Heart right ventricle (tissue), 16 donors: ENCODE measurements around the gene VPS37C. TPM values are rescaled to one million over a fixed set of nuclear protein-coding genes. Genes with fewer than 3 reads are reported as not detected.

Experiments used
- ATAC-seq, 8 donors: fragments of 200-7000 bp; cut with Tn5 transposase; one replicate each; pipeline ENCODE4 v1.9.1; 2020; ENCODE audit warnings: mild to moderate bottlenecking in 8 of 8, moderate library complexity in 8 of 8, moderate number of reproducible peaks in 1 of 8
- DNase-seq, 2 donors: peaks; one replicate each; pipeline ENCODE4 v3.0.0-alpha.2; 2020
- H3K27ac ChIP-seq, 10 donors: fragments of 200-600 bp; sonication (generic) in 2 of 10; one replicate each; pipeline versions ENCODE4 v1.5.0 to v1.8.0; 2020 to 2022; ENCODE audit warnings: mild to moderate bottlenecking in 3 of 10
- H3K27me3 ChIP-seq, 7 donors: fragments of 200-600 bp; one replicate each; pipeline ENCODE4 v1.8.0; 2021 to 2022; ENCODE audit warnings: mild to moderate bottlenecking in 2 of 7
- H3K36me3 ChIP-seq, 9 donors: fragments of 200-600 bp; sonication (generic) in 1 of 9; one replicate each; pipeline versions ENCODE4 v1.5.0 to v1.8.0; 2020 to 2022; ENCODE audit warnings: mild to moderate bottlenecking in 2 of 9
- H3K4me1 ChIP-seq, 9 donors: fragments of 200-600 bp; sonication (generic) in 1 of 9; one replicate each; pipeline versions ENCODE4 v1.5.0 to v1.8.0; 2020 to 2022; ENCODE audit warnings: mild to moderate bottlenecking in 4 of 9
- H3K4me3 ChIP-seq, 10 donors: fragments of 200-600 bp; sonication (generic) in 2 of 10; one replicate each; pipeline versions ENCODE4 v1.5.0 to v1.8.0; 2020 to 2022; ENCODE audit warnings: mild to moderate bottlenecking in 7 of 10, moderate library complexity in 2 of 10
- H3K9me3 ChIP-seq, 11 donors: fragments of 200-600 bp in 10 of 11; sonication (generic) in 2 of 11; one replicate each; pipeline versions ENCODE4 v1.5.0 to v1.8.0; 2013 to 2022; ENCODE audit warnings: mild to moderate bottlenecking in 2 of 11, control low read depth in 1 of 11, moderate library complexity in 1 of 11
- WGBS, 2 donors: extraction: QIAGEN DNeasy Blood & Tissue Kit; methylation state at CpG; one replicate each; pipeline ENCODE4 v1.1.7; 2013; ENCODE audit warnings: inconsistent platforms in 1 of 2; 5-methylcytosine and 5-hydroxymethylcytosine counted together
- intact Hi-C, 10 donors: fragments of 100-400 bp; cut with DNase I; formaldehyde crosslinking; loops; one replicate each; pipeline versions ENCODE4 v1.11.1 to v1.14.2; 2022
- polyA plus RNA-seq, 2 donors: library from polyadenylated mRNA; stranded (reverse); fragments of 200-250 nt; gene quantifications; one replicate each; pipeline ENCODE4 v1.2.3, GENCODE V29; 2013
- total RNA-seq, 10 donors: library from RNA; stranded (reverse); fragmentation: NEBNext Ultra II Directional in 3 of 10; extraction: Animal tissue kit (Norgen Biotek cat#: 25700) in 3 of 10; gene quantifications; one replicate each; pipeline versions ENCODE4 v1.2.1 to v1.2.4, GENCODE V29; 2021 to 2023
- TF ChIP-seq, protein P1 (sequence below), 9 donors: fragments of 200-600 bp; sonication (generic) in 2 of 9; IDR thresholded peaks; one replicate each; pipeline versions ENCODE4 v1.5.0 to v1.8.0; 2021 to 2022; ENCODE audit warnings: antibody characterized with exemption in 9 of 9, mild to moderate bottlenecking in 5 of 9, moderate library complexity in 1 of 9
- donor health status: Arrhythmogenic right ventricular cardiomyopathy.
- donor health status: ischemic (EF 13 %, LVEDD 7.1; RV severe dilation, severe dysfunction).
- donor health status: healthy with polysubstance abuse.
- donor health status: DM: no; HTN: yes; CAD: no.
- donor health status: DM: no; HTN: no; CAD: no.
- donor health status: ischemic (EF 25% LVEDD 6.9; RV normal size, moderate dysfunction).
- donor health status: ischemic (EF 25% LVEDD 5.7; RV mildly dilated, moderate dysfunction).
- donor health status: healthy.
- donor health status: DM: yes; HTN: yes; CAD: no.
- donor health status: Ischemic cardiomyopathy.
- donor health status: ischemic (EF 35%, LVEDD 5.7; RV mildly dilated, moderate dysfunction).
- donor health status: nonischemic (EF 11% LVEDD 7.7; RV severe dilation, severe dysfunction).
- donor health status: DM: yes; HTN: yes; CAD: no.
- donor health status: PGD.
- donor health status: ischemic (EF 29% LVEDD 5.4; RV normal size, mild dysfunction).
- donor health status: nonischemic (EF 23%, LVEDD 6.1; RV moderate dilation, normal function).

The VPS37C gene
- total and polyA plus RNA-seq, 12 donors = 7.7 to 21.8 (median 15.5) TPM

DNA sequence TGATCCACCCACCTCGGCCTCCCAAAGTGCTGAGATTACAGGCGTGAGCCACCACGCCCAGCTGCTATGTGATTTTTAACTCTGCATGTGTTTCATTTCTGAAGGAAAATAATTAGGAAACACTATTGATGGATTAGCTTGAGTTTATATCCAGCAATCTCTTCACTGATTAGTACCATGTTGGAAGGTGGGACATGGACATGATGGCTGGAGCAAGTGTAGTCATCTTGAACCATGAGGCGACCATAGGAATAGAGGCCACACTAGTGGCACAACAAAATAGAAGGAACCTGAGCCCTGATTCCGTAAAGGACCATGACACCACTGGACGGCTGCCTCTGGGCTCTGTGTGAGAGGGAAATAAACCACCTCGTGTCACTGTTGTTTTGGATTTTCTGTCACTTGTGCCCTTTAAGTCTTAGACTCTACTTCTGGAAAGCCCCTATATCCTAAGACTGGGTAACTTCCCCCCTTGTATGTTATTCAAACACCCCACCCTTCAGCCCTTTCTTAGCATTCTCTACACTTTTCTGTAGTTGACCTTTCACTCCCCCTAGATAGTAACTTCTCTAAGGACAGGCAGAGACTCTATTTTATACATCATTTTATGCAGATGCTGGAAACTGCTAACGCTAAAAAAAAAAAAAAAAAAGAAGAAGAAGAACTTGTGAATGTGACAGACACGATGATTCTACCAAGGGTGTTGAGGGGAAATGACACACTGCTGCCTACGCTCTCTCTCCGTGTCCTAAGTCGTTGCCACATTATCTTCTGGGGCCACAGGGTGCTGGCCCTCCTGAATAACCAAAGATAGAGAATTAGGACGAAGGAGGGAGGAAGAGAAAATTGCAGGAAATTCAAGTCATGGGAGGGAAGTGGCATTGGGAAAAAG, 2.7 kb upstream of the VPS37C start:
- Histone ChIP-seq H3K36me3 (no peaks in the 10 kb centered on the region), H3K27me3 (peaks cover 0 to 5% (median 0%) of the 10 kb centered on the region in 7 donors), H3K9me3 (peaks cover 0 to 2% (median 0%) of the 10 kb centered on the region in 11 donors), H3K4me1 (peaks cover 0 to 71% (median 24%) of the 10 kb centered on the region in 9 donors), H3K27ac (peak overlapping the region in 4 of 10 donors; percentile 13 to 99 (median 32)), H3K4me3 (peak overlapping the region in 1 of 10 donors; percentile 30)
- DNase-seq (no peak), ATAC-seq (no peak)
- intact Hi-C loops = no loop called here
- WGBS, 2 donors = 74 to 78% methylated on average over 13 of the region's 13 CpGs
- TF ChIP-seq, protein P1, sequence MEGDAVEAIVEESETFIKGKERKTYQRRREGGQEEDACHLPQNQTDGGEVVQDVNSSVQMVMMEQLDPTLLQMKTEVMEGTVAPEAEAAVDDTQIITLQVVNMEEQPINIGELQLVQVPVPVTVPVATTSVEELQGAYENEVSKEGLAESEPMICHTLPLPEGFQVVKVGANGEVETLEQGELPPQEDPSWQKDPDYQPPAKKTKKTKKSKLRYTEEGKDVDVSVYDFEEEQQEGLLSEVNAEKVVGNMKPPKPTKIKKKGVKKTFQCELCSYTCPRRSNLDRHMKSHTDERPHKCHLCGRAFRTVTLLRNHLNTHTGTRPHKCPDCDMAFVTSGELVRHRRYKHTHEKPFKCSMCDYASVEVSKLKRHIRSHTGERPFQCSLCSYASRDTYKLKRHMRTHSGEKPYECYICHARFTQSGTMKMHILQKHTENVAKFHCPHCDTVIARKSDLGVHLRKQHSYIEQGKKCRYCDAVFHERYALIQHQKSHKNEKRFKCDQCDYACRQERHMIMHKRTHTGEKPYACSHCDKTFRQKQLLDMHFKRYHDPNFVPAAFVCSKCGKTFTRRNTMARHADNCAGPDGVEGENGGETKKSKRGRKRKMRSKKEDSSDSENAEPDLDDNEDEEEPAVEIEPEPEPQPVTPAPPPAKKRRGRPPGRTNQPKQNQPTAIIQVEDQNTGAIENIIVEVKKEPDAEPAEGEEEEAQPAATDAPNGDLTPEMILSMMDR (IDR thresholded peaks at IDR 0.05) = no peak

DNA sequence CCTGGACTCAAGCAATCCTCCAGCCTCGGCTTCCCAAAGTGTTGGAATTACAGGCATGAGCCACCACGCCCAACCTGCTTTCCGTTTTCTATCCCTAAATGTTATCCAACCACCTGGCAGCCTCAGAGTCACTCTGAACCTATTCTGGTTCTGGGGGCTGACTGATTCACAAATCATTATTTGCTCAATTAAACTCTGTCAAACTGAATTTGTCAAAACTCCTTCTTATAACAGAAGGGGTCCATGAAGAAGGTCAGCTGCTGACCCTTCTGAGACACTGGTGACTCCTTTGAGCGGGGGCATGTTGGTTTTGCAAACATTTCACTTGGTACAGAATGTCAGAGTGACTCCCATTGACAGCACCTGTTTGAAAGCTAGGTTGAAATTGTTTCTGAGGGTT, 1.8 kb upstream of the VPS37C start:
- intact Hi-C loops = no loop called here

DNA sequence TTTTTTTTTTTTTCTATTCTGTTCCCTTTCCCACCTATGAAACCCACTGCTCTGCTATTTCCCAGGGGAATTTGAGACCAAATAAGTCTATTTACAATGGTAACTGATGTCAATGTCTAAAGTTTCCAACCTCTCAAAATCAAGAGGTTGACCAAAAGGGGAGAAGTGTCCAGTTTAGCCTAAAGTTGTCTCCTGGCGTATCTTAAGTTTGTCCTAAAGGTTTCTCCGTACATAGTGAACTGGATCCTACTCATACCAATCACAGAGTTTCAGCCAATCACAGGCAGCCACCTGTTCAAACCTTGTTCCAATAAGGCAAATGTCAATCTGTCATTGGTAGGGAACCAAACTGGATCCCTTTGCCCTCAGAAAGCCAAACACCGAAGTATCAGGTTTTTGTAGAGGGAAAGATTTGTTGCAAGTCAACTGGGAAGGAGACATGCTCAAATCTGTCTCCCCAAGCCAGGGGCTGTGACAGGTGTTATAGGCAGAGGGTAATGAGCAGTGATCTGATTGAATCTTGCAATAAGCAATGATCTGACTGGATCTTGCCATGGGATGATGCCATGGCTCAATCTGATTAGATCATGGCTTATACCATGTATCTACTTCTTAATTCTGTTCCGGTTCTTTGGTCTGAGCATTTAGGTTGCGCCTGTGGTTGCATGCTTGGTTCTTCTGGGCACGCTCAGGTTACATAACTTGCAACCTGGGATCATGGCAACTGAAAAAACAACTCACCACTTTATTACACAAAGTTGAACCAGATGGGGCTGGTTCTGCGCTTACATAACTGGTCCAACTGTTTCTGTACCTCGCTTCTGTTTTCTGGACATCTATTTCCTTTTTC, 1.1 kb upstream of the VPS37C start:
- H3K4me1 ChIP-seq = peaks cover 0 to 68% (median 29%) of the 10 kb centered on the region in 9 donors
- peak overlapping the region in 9 of 10 donors; percentile 95 to 99 (median 97) for H3K27ac ChIP-seq
- H3K9me3 ChIP-seq = no peaks in the 10 kb centered on the region
- peak overlapping the region; percentile 67 to 92 (median 76) for H3K4me3 ChIP-seq
- TF ChIP-seq, protein P1 (IDR thresholded peaks at IDR 0.05) = no peak
- WGBS, 2 donors = 75 to 78% methylated on average over 8 of the region's 8 CpGs
- DNase-seq (no peak), ATAC-seq (no peak)
- intact Hi-C loops = no loop called here
- peaks cover 0 to 10% (median 0%) of the 10 kb centered on the region in 9 donors for H3K36me3 ChIP-seq
- H3K27me3 ChIP-seq = peaks cover 0 to under 1% (median 0%) of the 10 kb centered on the region in 7 donors

More for the DNA sequence above, 1.8 kb upstream of the VPS37C start:
- Histone ChIP-seq H3K9me3 (no peaks in the 10 kb centered on the region), H3K4me1 (peaks cover 0 to 71% (median 29%) of the 10 kb centered on the region in 9 donors), H3K27ac (peak overlapping the region in 2 of 10 donors; percentile 3 to 99), H3K36me3 (peaks cover 0 to 3% (median 0%) of the 10 kb centered on the region in 9 donors), H3K27me3 (peaks cover 0 to 3% (median 0%) of the 10 kb centered on the region in 7 donors), H3K4me3 (no peak overlapping the region)
- ATAC-seq (no peak), DNase-seq (no peak)
- TF ChIP-seq, protein P1 (IDR thresholded peaks at IDR 0.05) = no peak
- WGBS, 2 donors = 90 to 93% methylated on average over 4 of the region's 4 CpGs
